K562 (cell line): ENCODE data around the gene TTC24. TPM values are rescaled to one million over a fixed set of nuclear protein-coding genes. Genes with fewer than 3 reads are reported as not detected.

Experiments used
- ATAC-seq: fragments of 200-7000 bp; cut with Tn5 transposase; 3 replicates; pipeline ENCODE4 v1.9.1; 2020; ENCODE audit warnings: moderate library complexity
- BruUV-seq: library from RNA; stranded (reverse); fragments of 400-500 nt; replicated peaks from 2 replicates; lab custom pipeline; 2021; lab: Mats Ljungman, UMichigan
- CTCF ChIA-PET: fragments of 300-600 bp; formaldehyde crosslinking; extraction: SDS; loops from one replicate; lab custom pipeline; 2021; ENCODE audit warnings: low intra/inter-chr PET ratio; lab: Yijun Ruan, JAX
- POLR2A ChIA-PET: fragments of 300-600, 350-650 bp; sonication (Branson Sonifier 250); formaldehyde crosslinking; extraction: SDS; loops from one replicate; lab custom pipeline; 2021; ENCODE audit warnings: antibody characterized with exemption, inconsistent platforms; lab: Yijun Ruan, JAX
- DNase-seq, 4 experiments: peaks; one replicate each; pipeline versions ENCODE4 v3.0.0 to v3.0.0-alpha.2; 2011 to 2018; ENCODE audit warnings: low spot score in 3 of 4, mixed read lengths in 3 of 4; ENCODE audit errors: extremely low read depth in 1 of 4
- FAIRE-seq: peaks from 2 replicates; lab custom pipeline; 2011; peaks lifted over from hg19 to GRCh38; lab: Jason Lieb, UNC
- H2AFZ ChIP-seq: 2 replicates; pipeline ENCODE4 v1.6.0; 2011; ENCODE audit warnings: low read depth, low read length, control low read depth, inconsistent platforms
- H3K27ac ChIP-seq: fragments of 200-600 bp; 3 replicates; pipeline ENCODE4 v1.8.0; 2011; ENCODE audit warnings: low read depth, mild to moderate bottlenecking, control low read depth, inconsistent platforms, low read length, moderate library complexity, mixed read lengths; ENCODE audit errors: extremely low read depth
- H3K27me3 ChIP-seq, 2 experiments: fragments of 300-600 bp in 1 of 2; 2 replicates in 1 of 2; 3 replicates in 1 of 2; pipeline versions ENCODE4 v1.6.0 to v1.8.0; 2011; ENCODE audit warnings: inconsistent platforms in 2 of 2, low read length in 2 of 2, mild to moderate bottlenecking in 1 of 2, mixed read lengths in 1 of 2, moderate library complexity in 1 of 2; ENCODE audit not compliant: control insufficient read depth in 2 of 2, insufficient read depth in 2 of 2
- H3K36me3 ChIP-seq: fragments of 300-600 bp; 3 replicates; pipeline ENCODE4 v1.8.0; 2011; ENCODE audit warnings: mild to moderate bottlenecking, low read length, inconsistent platforms; ENCODE audit not compliant: control insufficient read depth, insufficient read depth
- H3K4me1 ChIP-seq, 2 experiments: fragments of 200-600 bp in 1 of 2; replicated peaks in 1 of 2; 2 replicates in 1 of 2; 3 replicates in 1 of 2; pipeline versions ENCODE4 v1.5.1 to v1.8.0; 2011; ENCODE audit warnings: inconsistent platforms in 2 of 2, low read length in 2 of 2, mild to moderate bottlenecking in 1 of 2, mixed read lengths in 1 of 2, moderate library complexity in 1 of 2; ENCODE audit not compliant: control insufficient read depth in 2 of 2, insufficient read depth in 2 of 2
- H3K4me2 ChIP-seq: 2 replicates; pipeline ENCODE4 v1.6.1; 2011; ENCODE audit warnings: low read length, control low read depth, inconsistent platforms, mixed read lengths; ENCODE audit not compliant: insufficient read depth
- H3K4me3 ChIP-seq: fragments of 200-600 bp; sonication (generic), shearing (Covaris generic); 2 replicates; pipeline ENCODE4 v1.5.1; 2016; ENCODE audit warnings: control low read depth, inconsistent platforms
- H3K79me2 ChIP-seq: fragments of 200-600 bp; 3 replicates; pipeline ENCODE4 v1.8.0; 2011; ENCODE audit warnings: low read length, inconsistent platforms; ENCODE audit not compliant: control insufficient read depth, insufficient read depth
- H3K9ac ChIP-seq, 2 experiments: 2 replicates each; pipeline versions ENCODE4 v1.6.0 to v1.6.1; 2011; ENCODE audit warnings: low read depth in 2 of 2, low read length in 2 of 2, control low read depth in 1 of 2, inconsistent platforms in 1 of 2, mild to moderate bottlenecking in 1 of 2, mixed read lengths in 1 of 2; ENCODE audit not compliant: insufficient read depth in 1 of 2
- H3K9me1 ChIP-seq: one replicate; pipeline ENCODE4 v1.6.0; 2011; ENCODE audit warnings: inconsistent platforms, mild to moderate bottlenecking, low read length, moderate library complexity; ENCODE audit not compliant: control insufficient read depth, insufficient read depth
- H3K9me3 ChIP-seq: replicated peaks from 2 replicates; pipeline ENCODE4 v1.5.1; 2011; ENCODE audit warnings: low read depth, low read length, inconsistent platforms; ENCODE audit not compliant: control insufficient read depth, insufficient read depth
- H4K20me1 ChIP-seq: replicated peaks from 2 replicates; pipeline ENCODE4 v1.6.1; 2011; ENCODE audit warnings: low read length, inconsistent platforms, mixed read lengths; ENCODE audit not compliant: control insufficient read depth, insufficient read depth
- CC2D1A ChIP-seq: fragments of 450-650 bp; IDR thresholded peaks from 2 replicates; pipeline ENCODE4 v1.6.1; 2017; ENCODE audit warnings: mild to moderate bottlenecking
- DNMT1 ChIP-seq: fragments of 450-650 bp; IDR thresholded peaks from 2 replicates; pipeline ENCODE4 v1.6.1; 2016; ENCODE audit warnings: antibody characterized with exemption, mild to moderate bottlenecking
- DPF2 ChIP-seq: fragments of 450-650 bp; IDR thresholded peaks from 2 replicates; pipeline ENCODE4 v1.6.1; 2016
- GTF2F1 ChIP-seq: IDR thresholded peaks from 2 replicates; pipeline ENCODE4 v1.6.1; 2011; ENCODE audit warnings: low read depth, low read length, improper control_type of control experiment
- HDAC3 ChIP-seq: fragments of 450-650 bp; IDR thresholded peaks from 2 replicates; pipeline ENCODE4 v1.6.1; 2018; ENCODE audit warnings: borderline replicate concordance, mild to moderate bottlenecking, moderate library complexity; ENCODE audit not compliant: partially characterized antibody
- HOXB6 ChIP-seq: fragments of 250-450 bp; sonication (Bioruptor Pico); IDR thresholded peaks from 2 replicates; pipeline ENCODE4 v1.5.1; 2022; ENCODE audit warnings: mild to moderate bottlenecking, borderline replicate concordance
- NEUROD1 ChIP-seq: fragments of 150-350 bp; IDR thresholded peaks from 2 replicates; pipeline ENCODE4 v1.6.1; 2014; ENCODE audit warnings: borderline replicate concordance, low read length, low read depth; ENCODE audit not compliant: partially characterized antibody
- NFATC3 ChIP-seq: fragments of 450-650 bp; IDR thresholded peaks from 2 replicates; pipeline ENCODE4 v1.6.1; 2017; ENCODE audit warnings: mild to moderate bottlenecking
- NR1H2 ChIP-seq: sonication (generic); formaldehyde crosslinking; IDR thresholded peaks from 2 replicates; pipeline ENCODE4 v1.4.0; 2020; ENCODE audit warnings: mild to moderate bottlenecking, missing genetic modification reagents
- RB1 ChIP-seq: fragments of 450-650 bp; IDR thresholded peaks from 2 replicates; pipeline ENCODE4 v1.6.1; 2017; ENCODE audit warnings: low read depth, mild to moderate bottlenecking
- RBM22 ChIP-seq: fragments of 200-400 bp; formaldehyde crosslinking; IDR thresholded peaks from 2 replicates; pipeline ENCODE4 v1.6.1; 2018; ENCODE audit warnings: low read length, low read depth; ENCODE audit not compliant: poor library complexity, severe bottlenecking
- TCF15 ChIP-seq: fragments of 250-450 bp; sonication (Bioruptor Pico); IDR thresholded peaks from 2 replicates; pipeline ENCODE4 v1.8.0; 2022; ENCODE audit warnings: moderate library complexity, mild to moderate bottlenecking, inconsistent platforms
- ZNF316 ChIP-seq: fragments of 450-650 bp; IDR thresholded peaks from 2 replicates; pipeline ENCODE4 v1.6.1; 2016
- ZNF511 ChIP-seq: sonication (generic); formaldehyde crosslinking; IDR thresholded peaks from 2 replicates; pipeline ENCODE4 v1.8.0; 2022; ENCODE audit warnings: mild to moderate bottlenecking, missing genetic modification reagents
- ZNF609 ChIP-seq: sonication (generic); formaldehyde crosslinking; IDR thresholded peaks from 2 replicates; pipeline ENCODE4 v1.8.1; 2023; ENCODE audit warnings: missing genetic modification reagents, mild to moderate bottlenecking, borderline replicate concordance
- ZSCAN32 ChIP-seq: fragments of 450-650 bp; formaldehyde crosslinking; IDR thresholded peaks from 2 replicates; pipeline ENCODE4 v1.4.0; 2020; ENCODE audit warnings: mild to moderate bottlenecking, moderate library complexity
- WGBS: fragments of 100-300 bp; shearing (Covaris generic); methylation state at CpG from one replicate; pipeline ENCODE4 v1.1.6; 2016; ENCODE audit warnings: low coverage, mixed read lengths; ENCODE audit not compliant: insufficient coverage; ENCODE audit errors: missing lambda C conversion rate; 5-methylcytosine and 5-hydroxymethylcytosine counted together
- in situ Hi-C: fragments of 300-500 bp; cut with MboI; formaldehyde crosslinking; loops from 4 replicates; pipeline ENCODE4 v1.15.0; 2018; ENCODE audit warnings: inconsistent platforms, mixed read lengths
- intact Hi-C: fragments of 100-400 bp; cut with micrococcal nuclease; formaldehyde crosslinking; loops from 2 replicates; pipeline ENCODE4 v1.14.2; 2022
- polyA plus RNA-seq, 8 experiments: library from polyadenylated mRNA; depleted of rRNA in 4 of 8; stranded (reverse) in 5 of 8; unstranded in 3 of 8; fragments of >200 nt; fragmentation: Nextera tagmentation in 2 of 8; fragmentation: Illumina TruSeq in 1 of 8; extraction: Ambion mirVana in 2 of 8; extraction: Trizol in 1 of 8; gene quantifications; 2 replicates each; pipeline versions ENCODE4 v1.2.1 to v1.2.3, GENCODE V29; 2011 to 2014; ENCODE audit warnings: inconsistent platforms in 1 of 8, missing spikeins in 1 of 8
- total RNA-seq, 7 experiments: library from RNA; depleted of rRNA in 6 of 7; stranded (reverse); fragments of >200 nt in 6 of 7; fragmentation: Illumina TruSeq in 2 of 7; extraction: Trizol in 2 of 7; gene quantifications; 2 replicates each; pipeline versions ENCODE4 v1.2.1 to v1.2.3, GENCODE V29; 2011 to 2021; ENCODE audit warnings: low replicate concordance in 1 of 7

The TTC24 gene
- total and polyA plus RNA-seq, 9 of the 15 experiments (the other 6 are each of a cell fraction or from before 2014, with no cell fraction given): not detected

- Histone ChIP-seq H2AFZ (peak overlapping the region; percentile 100), H3K27me3 (no peaks in the 10 kb centered on the region), H3K4me2 (peak overlapping the region; percentile 97), H3K9me1 (no peaks in the 10 kb centered on the region), H4K20me1 (no peaks in the 10 kb centered on the region), H3K4me3 (no peak overlapping the region), H3K36me3 (peaks cover 23% of the 10 kb centered on the region), H3K9ac (0 out of 4 replicates have a peak overlapping the region, but pooled peaks have one; percentile 11 to 86), H3K79me2 (peaks cover 46% of the 10 kb centered on the region), H3K4me1 (peaks cover 12% of the 10 kb centered on the region in 2 experiments; a peak in 4 of 5 replicates), H3K9me3 (no peaks in the 10 kb centered on the region), H3K27ac (no peak overlapping the region)
- peak; percentile 43 to 71 (median 46) for DNase-seq
- in situ Hi-C loops (loop anchor here (5.0 kb wide), 2 partner anchors 145 to 215 kb away; no protein-coding TSS in a partner anchor), intact Hi-C loops (loop anchor here (1.0 kb wide), 1 partner anchor 146 kb away; no protein-coding TSS in a partner anchor)
- peak; percentile 65 for FAIRE-seq
- no TSS peak for BruUV-seq
- ATAC-seq: peak; percentile 52
- ChIA-PET POLR2A (interaction anchor here (0.7 to 2.3 kb wide), 2 partner anchors 59 to 61 kb away, joined by 3 to 7 read pairs; no protein-coding TSS in a partner anchor), CTCF (interaction anchor here (0.6 to 1.1 kb wide), 6 partner anchors 21 to 217 kb away, joined by 3 to 5 read pairs (median 4); no protein-coding TSS in a partner anchor)
- 10% methylated on average over 9 of the region's 10 CpGs for WGBS
- TF ChIP-seq NEUROD1: no peak
- no peak for TF ChIP-seq CC2D1A
- TF ChIP-seq ZNF511 (CRISPR knock-in tag): no peak
- no peak for TF ChIP-seq ZNF316
- peak; percentile 35; the same call in 1 of the 2 replicates for TF ChIP-seq DPF2
- no peak for TF ChIP-seq ZSCAN32 (CRISPR knock-in tag)
- TF ChIP-seq RB1: no peak
- no peak for TF ChIP-seq NFATC3
- no peak for TF ChIP-seq HOXB6
- no peak for TF ChIP-seq GTF2F1
- no peak for TF ChIP-seq TCF15 (CRISPR knock-in tag)
- no peak for TF ChIP-seq DNMT1
- TF ChIP-seq RBM22: no peak
- TF ChIP-seq ZNF609 (CRISPR knock-in tag): no peak
- TF ChIP-seq HDAC3: no peak
- no peak for TF ChIP-seq NR1H2 (CRISPR knock-in tag)
Measured at GRCh38 chr1:156602557-156602993, 23.1 kb downstream of the TTC24 start.
